Stimulated activated CD4-positive, alpha-beta T cell treated with anti-CD3 and anti-CD28 coated beads, Interleukin-15, amount 100 ng/mL, for 1 hour (primary cell): Measurements from ENCODE around the gene CIB4.

Experiments used
- DNase-seq, 2 donors: peaks; one replicate each; pipeline ENCODE4 v3.0.0-alpha.2; 2020; ENCODE audit warnings: low read depth in 1 of 2, low spot score in 1 of 2

Gene CIB4

GRCh38 chr2:26555246-26556133 lies 85.7 kb downstream of the CIB4 start:
- DNase-seq, result no peak

GRCh38 chr2:26552641-26553374 lies 88.4 kb downstream of the CIB4 start:
- DNase-seq, result no peak

GRCh38 chr2:26550276-26551015 lies 90.7 kb downstream of the CIB4 start:
- no peak for DNase-seq

DNA sequence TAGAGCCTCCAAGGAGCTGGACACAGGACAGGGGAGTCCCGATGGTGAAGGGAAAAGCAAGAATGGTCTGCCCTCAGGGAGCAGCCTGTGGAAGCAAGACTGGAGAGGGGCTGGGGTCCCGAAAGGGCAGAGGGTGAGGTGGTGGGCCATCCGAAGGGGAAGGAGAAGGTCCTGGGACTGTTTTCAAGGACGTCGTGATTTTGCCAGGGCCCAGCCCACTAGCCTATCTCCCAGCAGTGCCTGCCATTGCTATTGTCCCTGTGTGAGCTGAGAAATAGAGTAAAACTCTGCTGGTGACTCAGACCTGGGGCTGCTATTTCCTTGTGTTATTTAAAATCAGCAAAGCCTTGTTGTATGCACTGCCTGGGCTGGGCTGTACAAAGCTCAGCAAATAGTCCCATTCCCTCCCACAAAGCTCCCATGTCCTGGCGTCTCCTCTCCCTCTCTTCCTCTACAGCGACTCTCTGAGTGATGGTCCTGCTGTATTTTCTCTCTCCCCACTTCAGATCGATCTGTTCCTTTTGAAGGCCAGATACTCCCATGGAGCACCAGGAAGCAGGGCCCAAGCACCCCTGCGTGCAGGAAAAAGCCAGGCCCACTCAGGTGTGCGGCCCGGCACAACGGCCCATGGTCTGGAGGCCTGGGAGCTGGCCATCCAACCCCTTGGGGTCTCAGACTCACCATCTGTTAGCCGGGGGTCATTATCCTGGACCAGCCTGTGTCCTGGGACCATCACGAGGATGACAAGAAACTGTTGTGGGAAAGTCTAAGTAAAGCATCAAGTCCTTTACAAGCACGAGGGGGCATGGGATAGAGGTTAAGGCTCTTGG lies 98.3 kb downstream of the CIB4 start:
- DNase-seq, result no peak

DNA sequence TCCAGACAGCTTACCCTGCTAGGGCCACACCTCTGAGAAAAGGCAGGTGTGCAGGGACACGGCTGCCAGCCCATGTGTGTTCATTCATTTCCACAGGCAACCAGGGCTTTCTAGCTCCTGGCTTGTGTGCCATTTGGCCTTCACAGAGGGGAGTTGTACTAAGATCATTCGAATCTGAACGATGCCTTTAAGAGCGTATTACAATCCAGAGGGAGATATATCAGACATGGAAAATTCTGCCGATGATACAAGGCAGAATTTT lies 99.0 kb downstream of the CIB4 start:
- no peak for DNase-seq

DNA sequence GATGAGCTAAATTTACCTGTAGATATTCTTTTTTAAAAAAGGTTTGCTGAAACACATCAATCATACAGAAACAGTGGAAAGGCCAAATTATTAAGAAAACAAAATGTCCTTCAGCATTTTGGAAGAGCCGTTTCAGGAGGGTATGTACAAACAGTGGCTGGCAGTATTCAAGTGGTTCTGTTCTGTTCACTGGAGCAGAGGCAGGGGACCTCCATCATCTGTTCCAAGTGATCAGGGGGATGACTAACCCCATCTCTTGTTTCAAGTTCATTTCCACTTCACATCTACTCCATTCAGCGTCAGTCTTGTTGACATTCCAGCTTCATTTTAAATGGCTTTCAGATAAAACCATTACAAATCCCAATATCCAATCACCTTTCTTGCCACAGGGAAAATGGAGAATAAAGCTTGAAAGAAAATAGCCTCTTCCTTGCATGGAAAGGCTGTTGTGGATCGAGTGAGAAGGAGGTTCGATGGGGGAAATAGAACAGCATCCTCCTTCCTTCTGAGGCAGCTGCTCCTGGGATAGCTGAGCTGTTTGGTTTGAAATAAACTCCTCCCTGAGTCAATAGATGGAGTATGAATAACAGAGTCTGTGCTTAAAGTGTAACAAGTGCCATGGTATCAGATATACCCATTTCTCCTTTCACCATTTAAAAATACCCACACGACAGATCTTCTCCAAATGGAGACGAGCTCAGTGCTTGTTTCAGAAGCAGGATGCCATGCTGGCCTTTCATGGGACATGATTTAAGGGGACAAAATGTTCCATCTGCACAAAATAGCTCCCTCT lies 99.6 kb downstream of the CIB4 start:
- no peak for DNase-seq

GRCh38 chr2:26540961-26541360 lies 100.2 kb downstream of the CIB4 start:
- DNase-seq, result no peak

GRCh38 chr2:26540306-26540705 lies 100.9 kb downstream of the CIB4 start:
- DNase-seq, result no peak

GRCh38 chr2:26537826-26538475 lies 103.2 kb downstream of the CIB4 start:
- DNase-seq, result no peak

DNA sequence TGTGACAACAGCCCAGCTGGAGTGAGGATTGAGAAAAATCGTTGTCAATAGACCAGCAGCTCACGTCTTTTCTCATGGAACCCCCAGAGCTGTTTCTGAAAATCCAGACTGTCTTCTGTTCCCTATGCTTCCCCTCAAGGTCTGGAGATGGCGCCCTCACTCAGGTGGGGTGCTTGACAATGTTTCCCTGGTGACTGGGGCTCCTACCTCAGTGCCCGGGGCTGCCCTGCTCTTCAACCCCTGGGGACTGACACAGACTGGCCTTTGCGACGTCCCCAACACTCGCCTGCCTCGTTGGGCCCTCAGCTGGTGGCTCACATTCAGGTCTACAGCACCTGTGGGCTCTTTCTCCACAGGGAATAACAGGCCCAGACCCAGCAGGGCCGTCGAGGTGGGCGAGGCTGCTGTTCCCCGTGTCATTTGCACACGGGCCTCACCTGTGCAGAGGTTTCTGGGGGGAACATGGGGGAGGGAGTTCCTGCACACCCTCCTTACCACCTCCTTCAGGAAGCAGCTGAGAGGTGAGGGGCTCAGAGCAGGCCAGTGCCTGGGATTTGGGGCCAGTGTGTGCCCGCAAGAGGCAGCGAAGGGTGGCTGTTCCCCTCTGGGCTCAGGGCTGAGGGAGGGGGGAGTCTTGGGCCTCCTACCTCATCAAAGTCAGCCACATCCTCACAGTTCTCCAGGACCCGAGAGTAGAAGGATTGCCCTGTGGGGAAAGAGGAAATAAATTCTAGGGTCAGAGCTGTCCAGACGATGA lies 103.9 kb downstream of the CIB4 start:
- DNase-seq, result no peak

DNA sequence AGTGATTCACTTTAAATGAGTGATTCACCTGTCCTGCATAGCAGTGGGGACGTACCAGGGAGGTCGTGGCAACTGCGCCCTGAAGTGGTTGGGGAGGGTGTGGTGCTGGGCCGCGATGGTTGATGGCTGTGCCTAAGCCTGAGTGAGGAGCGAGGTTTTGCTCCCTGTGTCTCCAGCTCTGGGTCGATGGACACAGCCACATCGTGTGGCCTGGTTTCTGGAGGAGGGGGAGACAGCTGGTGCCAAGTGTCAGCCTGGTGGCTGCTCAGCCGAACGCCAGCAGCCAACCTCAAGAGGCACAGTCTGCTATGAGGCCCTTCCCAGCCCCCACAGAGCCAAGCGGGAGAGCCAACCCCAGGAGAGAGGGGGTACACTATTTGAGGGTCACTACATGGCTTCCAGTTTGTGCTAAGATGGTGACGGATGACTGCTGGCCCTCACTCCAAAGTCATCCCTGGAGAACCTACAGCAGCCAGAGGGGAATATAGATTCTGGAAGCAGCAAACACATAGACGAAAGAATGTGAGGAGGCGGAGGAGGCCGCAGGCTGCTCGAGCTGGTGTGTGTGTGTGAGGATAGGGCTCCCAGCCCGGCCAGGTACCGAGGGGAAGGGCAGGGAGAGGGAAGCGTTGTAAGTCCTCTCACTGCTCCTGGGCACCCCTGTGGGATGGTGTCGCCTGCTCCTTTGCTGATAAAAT lies 104.6 kb downstream of the CIB4 start:
- DNase-seq, result no peak

DNA sequence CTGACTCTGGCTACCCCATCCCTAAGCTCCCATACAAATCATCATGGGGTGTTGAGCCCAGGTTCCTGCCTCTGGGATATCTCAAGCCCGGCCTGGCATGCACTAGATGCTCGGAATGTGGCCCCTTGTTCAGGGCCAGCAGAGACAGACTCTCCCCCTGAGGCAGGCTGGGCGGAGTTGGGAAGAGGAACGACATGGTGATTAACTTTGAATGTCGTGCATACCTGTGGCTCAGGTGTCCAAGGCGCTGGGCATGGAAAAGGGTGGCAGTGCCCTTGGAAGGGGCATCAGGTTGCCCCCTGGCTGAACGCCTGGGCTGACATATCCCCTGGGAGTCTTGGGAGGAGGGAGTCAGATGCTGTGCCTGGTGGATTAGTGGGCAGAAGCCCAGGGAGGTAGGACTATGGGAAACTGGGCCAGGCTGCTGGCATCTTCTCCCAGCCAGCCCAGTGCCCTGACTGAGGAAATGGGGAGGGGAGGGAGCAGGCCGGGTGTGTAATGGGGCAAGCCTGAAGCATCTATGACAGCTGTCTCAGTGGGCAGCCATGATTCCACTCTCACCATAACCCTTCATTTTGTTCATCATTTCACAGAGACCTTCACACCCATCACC lies 105.4 kb downstream of the CIB4 start:
- no peak for DNase-seq

- DNase-seq, result no peak
Measured at GRCh38 chr2:26534865-26535662, 106.1 kb downstream of the CIB4 start.

DNA sequence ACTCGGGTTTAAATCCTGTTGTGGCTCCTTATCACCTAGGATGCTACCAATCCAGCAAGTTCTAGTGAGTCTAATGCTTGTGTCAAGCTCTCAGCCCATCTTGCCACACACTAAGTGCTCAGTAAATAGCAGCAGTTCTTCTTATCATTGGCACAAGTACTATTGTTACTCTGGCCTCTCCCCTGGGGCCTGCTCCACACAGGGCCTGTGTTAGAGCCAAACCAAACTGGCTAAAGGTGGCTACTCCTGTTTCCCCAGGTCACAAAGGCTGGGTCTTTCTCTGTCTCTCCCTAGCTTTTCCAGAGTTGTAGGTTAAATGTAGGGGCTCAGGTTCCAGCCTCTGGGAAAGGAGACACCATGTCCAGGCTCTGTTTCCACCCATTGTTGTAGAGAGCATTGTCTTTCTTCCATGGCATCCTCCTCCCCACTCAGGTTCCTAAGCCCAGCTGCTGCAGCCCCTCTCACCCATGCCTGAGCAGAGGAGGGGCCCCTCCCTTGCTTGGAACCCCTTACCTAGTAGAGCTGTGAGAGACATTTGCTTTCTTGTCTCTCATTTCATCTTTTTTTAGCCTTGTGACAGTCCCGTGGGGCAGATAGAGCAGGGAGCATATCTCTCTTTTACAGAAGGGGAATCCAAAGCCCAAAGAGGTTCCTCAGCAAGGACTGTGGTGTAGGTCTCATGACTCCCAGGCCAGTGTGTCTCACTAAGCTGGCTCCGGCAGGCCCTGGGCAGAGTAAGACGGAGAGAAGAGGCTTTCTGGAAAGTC lies 106.9 kb downstream of the CIB4 start:
- DNase-seq, result no peak

GRCh38 chr2:26533661-26534060 lies 107.5 kb downstream of the CIB4 start:
- no peak for DNase-seq
